Gastroesophageal sphincter (tissue), 4 donors: ENCODE measurements around the gene MYL2. TPM values are rescaled to one million over a fixed set of nuclear protein-coding genes. Genes with fewer than 3 reads are reported as not detected.

Experiments
- ATAC-seq: fragments of 150-250 bp; one replicate; pipeline ENCODE4 v1.9.1; 2016; ENCODE audit warnings: mild to moderate bottlenecking, moderate library complexity
- H3K27ac ChIP-seq, 4 donors: fragments of 200-600 bp; sonication (generic) in 3 of 4; 1 replicate in 3 of 4; 2 replicates in 1 of 4; pipeline ENCODE4 v1.5.1; 2016 to 2019
- H3K27me3 ChIP-seq: fragments of 200-600 bp; sonication (generic); one replicate; pipeline ENCODE4 v1.5.1; 2019
- H3K36me3 ChIP-seq, 2 donors: fragments of 200-600 bp; sonication (generic); one replicate each; pipeline ENCODE4 v1.5.1; 2019; ENCODE audit warnings: control low read depth in 1 of 2
- H3K4me1 ChIP-seq, 3 donors: fragments of 200-600 bp; sonication (generic); 1 replicate in 2 of 3; 2 replicates in 1 of 3; pipeline ENCODE4 v1.5.1; 2016 to 2019; ENCODE audit warnings: control low read depth in 2 of 3
- H3K4me3 ChIP-seq, 2 donors: fragments of 200-600 bp; sonication (generic); one replicate each; pipeline ENCODE4 v1.5.1; 2019; ENCODE audit warnings: mild to moderate bottlenecking in 1 of 2, moderate library complexity in 1 of 2
- H3K9me3 ChIP-seq, 3 donors: fragments of 200-600 bp; sonication (generic); one replicate each; pipeline ENCODE4 v1.5.1; 2017 to 2019; ENCODE audit warnings: control low read depth in 2 of 3
- EP300 ChIP-seq: sonication (generic); formaldehyde crosslinking; IDR thresholded peaks from one replicate; pipeline ENCODE4 v1.6.1; 2017; ENCODE audit warnings: antibody characterized with exemption, mild to moderate bottlenecking
- POLR2A ChIP-seq, 2 donors: fragments of 450-650 bp; IDR thresholded peaks; one replicate each; pipeline ENCODE4 v1.6.1; 2017; ENCODE audit warnings: antibody characterized with exemption in 2 of 2, mild to moderate bottlenecking in 2 of 2, moderate library complexity in 1 of 2
- POLR2AphosphoS5 ChIP-seq: sonication (generic); formaldehyde crosslinking; IDR thresholded peaks from one replicate; pipeline ENCODE4 v1.6.1; 2017; ENCODE audit warnings: antibody characterized with exemption
- WGBS, 2 donors: methylation state at CpG; one replicate each; pipeline ENCODE4 v1.1.5; 2018; ENCODE audit warnings: low coverage in 1 of 2; 5-methylcytosine and 5-hydroxymethylcytosine counted together
- total RNA-seq, 4 donors: library from RNA; depleted of rRNA; stranded (reverse); fragments of >200 nt; gene quantifications; one replicate each; pipeline ENCODE4 v1.1.0, GENCODE V29; 2016
- TF ChIP-seq, protein P1 (sequence below), 4 experiments: fragments of 200-600 bp in 2 of 4; fragments of 450-650 bp in 2 of 4; sonication (generic) in 1 of 4; IDR thresholded peaks; one replicate each; pipeline ENCODE4 v1.5.1; 2017 to 2019; ENCODE audit warnings: antibody characterized with exemption in 4 of 4, mild to moderate bottlenecking in 2 of 4, moderate library complexity in 2 of 4

The MYL2 gene
- total RNA-seq, 4 donors from 2014 or later = not detected

DNA sequence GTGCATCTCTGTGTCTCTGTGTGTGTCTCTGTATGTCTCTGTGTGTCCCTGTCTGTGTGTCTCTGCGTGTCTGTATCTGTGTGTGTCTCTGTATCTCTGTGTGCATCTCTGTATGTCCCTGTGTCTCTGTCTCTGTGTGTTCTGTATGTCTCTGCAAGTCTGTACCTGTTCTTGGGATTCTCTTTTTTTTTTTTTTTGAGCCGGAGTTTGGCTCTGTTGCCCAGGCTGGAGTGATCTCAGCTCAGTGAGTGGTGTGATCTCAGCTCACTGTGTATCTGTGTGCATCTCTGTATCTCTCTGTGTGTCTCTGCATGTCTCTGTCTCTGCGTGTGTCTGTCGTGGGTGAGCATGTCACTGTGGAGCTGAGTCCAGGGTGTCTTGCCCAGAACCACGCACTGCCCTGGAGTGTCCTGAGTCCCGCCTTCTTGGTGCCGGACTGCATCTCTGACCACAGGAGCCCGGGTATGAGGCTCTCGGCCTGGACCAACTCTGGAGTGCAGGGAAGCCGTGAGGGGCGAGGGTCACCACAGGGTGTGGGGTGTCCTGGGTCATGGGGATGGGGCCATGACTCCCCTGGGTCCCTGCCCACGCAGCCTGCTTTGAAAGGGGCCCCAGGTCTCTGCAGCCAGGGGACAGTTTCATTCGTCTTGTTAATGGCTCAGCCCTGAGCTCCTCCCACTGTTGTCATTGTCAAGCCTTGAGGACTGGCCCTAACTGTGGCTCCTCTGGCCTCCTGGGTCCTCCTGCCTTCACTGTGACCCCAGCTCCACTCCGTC lies 11.8 kb downstream of the MYL2 start:
- Histone ChIP-seq H3K9me3 (no peaks in the 10 kb centered on the region), H3K36me3 (no peaks in the 10 kb centered on the region), H3K4me1 (no peaks in the 10 kb centered on the region), H3K27me3 (peaks cover 35% of the 10 kb centered on the region), H3K27ac (no peak overlapping the region), H3K4me3 (no peak overlapping the region)
- no peak for TF ChIP-seq EP300
- TF ChIP-seq POLR2A (IDR thresholded peaks at IDR 0.05) = no peak
- TF ChIP-seq POLR2AphosphoS5 = no peak
- TF ChIP-seq, protein P1, sequence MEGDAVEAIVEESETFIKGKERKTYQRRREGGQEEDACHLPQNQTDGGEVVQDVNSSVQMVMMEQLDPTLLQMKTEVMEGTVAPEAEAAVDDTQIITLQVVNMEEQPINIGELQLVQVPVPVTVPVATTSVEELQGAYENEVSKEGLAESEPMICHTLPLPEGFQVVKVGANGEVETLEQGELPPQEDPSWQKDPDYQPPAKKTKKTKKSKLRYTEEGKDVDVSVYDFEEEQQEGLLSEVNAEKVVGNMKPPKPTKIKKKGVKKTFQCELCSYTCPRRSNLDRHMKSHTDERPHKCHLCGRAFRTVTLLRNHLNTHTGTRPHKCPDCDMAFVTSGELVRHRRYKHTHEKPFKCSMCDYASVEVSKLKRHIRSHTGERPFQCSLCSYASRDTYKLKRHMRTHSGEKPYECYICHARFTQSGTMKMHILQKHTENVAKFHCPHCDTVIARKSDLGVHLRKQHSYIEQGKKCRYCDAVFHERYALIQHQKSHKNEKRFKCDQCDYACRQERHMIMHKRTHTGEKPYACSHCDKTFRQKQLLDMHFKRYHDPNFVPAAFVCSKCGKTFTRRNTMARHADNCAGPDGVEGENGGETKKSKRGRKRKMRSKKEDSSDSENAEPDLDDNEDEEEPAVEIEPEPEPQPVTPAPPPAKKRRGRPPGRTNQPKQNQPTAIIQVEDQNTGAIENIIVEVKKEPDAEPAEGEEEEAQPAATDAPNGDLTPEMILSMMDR (IDR thresholded peaks at IDR 0.05) = no peak
- no peak for ATAC-seq
- WGBS, 2 donors = 42 to 51% methylated on average over 3 to 4 of the region's 14 CpGs

DNA sequence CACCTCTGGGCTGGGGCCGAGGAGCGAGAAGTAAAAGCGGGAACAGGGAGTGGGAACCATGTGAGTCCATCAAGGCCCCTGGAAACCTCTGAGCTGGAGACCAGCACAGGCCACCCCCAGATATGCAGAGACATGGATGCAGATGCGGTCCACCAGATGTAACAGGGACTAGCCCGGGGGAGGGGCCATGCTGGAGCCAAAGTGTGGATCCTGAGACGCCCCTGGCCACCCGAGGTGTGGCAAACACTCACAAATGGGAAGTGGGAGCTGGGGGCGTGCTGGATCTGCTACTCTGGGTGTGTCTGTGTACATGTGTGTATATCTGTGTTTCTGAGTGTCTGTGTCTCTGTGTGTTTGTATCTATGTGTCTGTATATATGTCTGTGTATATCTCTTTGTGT lies 12.8 kb downstream of the MYL2 start:
- TF ChIP-seq POLR2AphosphoS5 = no peak
- TF ChIP-seq EP300 = no peak
- TF ChIP-seq POLR2A (IDR thresholded peaks at IDR 0.05) = no peak
- TF ChIP-seq, protein P1 (IDR thresholded peaks at IDR 0.05) = no peak
- peaks cover 38% of the 10 kb centered on the region for H3K27me3 ChIP-seq
- 60 to 63% methylated on average over 2 to 7 of the region's 8 CpGs for WGBS, 2 donors
- no peak overlapping the region for H3K4me3 ChIP-seq
- H3K36me3 ChIP-seq = no peaks in the 10 kb centered on the region
- H3K4me1 ChIP-seq = no peaks in the 10 kb centered on the region
- ATAC-seq = no peak
- no peaks in the 10 kb centered on the region for H3K9me3 ChIP-seq
- no peak overlapping the region for H3K27ac ChIP-seq

DNA sequence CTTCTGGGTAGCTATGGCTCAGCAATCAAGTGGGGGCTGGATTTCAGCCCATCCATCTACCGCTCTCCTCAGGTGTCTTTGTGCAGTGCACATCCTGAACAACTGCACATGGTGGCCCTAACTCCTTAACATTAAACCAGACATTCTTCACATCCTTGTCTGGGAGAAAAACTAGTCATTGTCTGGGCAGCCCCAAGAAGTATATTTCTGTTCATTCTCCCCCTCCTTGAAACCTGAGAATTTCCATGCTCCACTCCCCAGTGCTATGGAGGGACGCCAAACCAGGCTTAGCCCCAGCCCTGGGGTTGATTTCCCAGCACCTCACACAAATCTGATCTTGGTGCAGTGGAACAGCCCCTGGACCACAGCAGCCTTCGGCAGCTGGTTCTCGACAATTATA lies 13.4 kb downstream of the MYL2 start:
- no peak overlapping the region for H3K27ac ChIP-seq
- no peaks in the 10 kb centered on the region for H3K9me3 ChIP-seq
- TF ChIP-seq, protein P1 (IDR thresholded peaks at IDR 0.05) = no peak
- TF ChIP-seq POLR2A (IDR thresholded peaks at IDR 0.05) = no peak
- TF ChIP-seq POLR2AphosphoS5 = no peak
- TF ChIP-seq EP300 = no peak
- ATAC-seq = no peak
- no peaks in the 10 kb centered on the region for H3K36me3 ChIP-seq
- WGBS, 2 donors = 60 to 61% methylated on average over 1 to 2 of the region's 4 CpGs
- no peaks in the 10 kb centered on the region for H3K4me1 ChIP-seq
- peaks cover 38% of the 10 kb centered on the region for H3K27me3 ChIP-seq
- H3K4me3 ChIP-seq = no peak overlapping the region

DNA sequence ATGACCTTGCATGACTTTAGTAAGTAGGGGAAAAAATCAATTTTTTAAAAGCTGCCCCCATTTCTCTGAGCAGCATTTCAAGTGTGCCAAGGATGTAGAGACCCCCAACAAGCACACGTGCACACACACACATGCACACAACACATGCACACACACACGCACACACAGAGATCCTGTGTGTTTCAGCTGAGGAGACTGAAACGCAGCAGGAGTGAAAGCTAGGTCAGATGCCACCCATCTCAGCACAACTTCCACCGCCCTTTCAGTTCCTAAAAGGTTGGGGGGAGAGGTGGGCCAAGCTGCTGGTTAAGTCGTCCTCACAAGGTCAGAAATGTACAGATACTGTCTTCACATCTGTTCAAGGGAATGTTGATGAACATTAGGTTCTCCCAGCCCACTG lies 13.9 kb downstream of the MYL2 start:
- Histone ChIP-seq H3K4me3 (no peak overlapping the region), H3K9me3 (no peaks in the 10 kb centered on the region), H3K4me1 (no peaks in the 10 kb centered on the region), H3K27me3 (peaks cover 38% of the 10 kb centered on the region), H3K27ac (no peak overlapping the region), H3K36me3 (no peaks in the 10 kb centered on the region)
- WGBS, 2 donors = 35 to 75% methylated on average over 2 to 5 of the region's 5 CpGs
- TF ChIP-seq, protein P1 (IDR thresholded peaks at IDR 0.05) = no peak
- TF ChIP-seq POLR2AphosphoS5 (no peak), EP300 (no peak), POLR2A (IDR thresholded peaks at IDR 0.05) (no peak)
- ATAC-seq = no peak

DNA sequence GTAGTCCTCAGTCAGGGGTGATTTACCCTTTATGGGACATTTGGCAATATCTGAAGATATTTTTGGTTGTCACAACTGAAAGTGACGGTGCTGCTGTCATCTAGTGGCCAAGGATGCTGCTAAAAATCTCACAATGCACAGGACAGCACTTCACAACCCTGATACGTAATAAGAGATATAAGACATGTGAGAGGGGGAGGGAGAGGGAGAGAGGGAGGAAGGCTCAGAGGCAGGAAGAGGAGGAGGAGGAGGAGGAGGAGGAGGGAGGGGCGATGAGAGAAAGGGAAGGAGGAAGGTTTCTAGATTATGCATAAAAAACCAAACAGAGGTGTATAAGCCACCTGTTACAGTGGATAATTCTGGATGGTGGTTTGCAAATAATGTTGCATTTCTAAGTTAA lies 14.3 kb downstream of the MYL2 start:
- ATAC-seq = no peak
- Histone ChIP-seq H3K27me3 (peaks cover 35% of the 10 kb centered on the region), H3K36me3 (no peaks in the 10 kb centered on the region), H3K27ac (no peak overlapping the region), H3K4me3 (no peak overlapping the region), H3K4me1 (no peaks in the 10 kb centered on the region), H3K9me3 (no peaks in the 10 kb centered on the region)
- TF ChIP-seq, protein P1 (IDR thresholded peaks at IDR 0.05) = no peak
- 52 to 60% methylated on average over 1 to 3 of the region's 3 CpGs for WGBS, 2 donors
